NB4 (cell line): Measurements from ENCODE around the gene MYO10.

Experiments
- CTCF ChIP-seq: IDR thresholded peaks from one replicate; pipeline ENCODE4 v1.5.1; 2012; ENCODE audit warnings: low read depth, low read length
- MAX ChIP-seq: IDR thresholded peaks from 2 replicates; pipeline ENCODE4 v1.6.1; 2011; ENCODE audit warnings: low read depth, low read length
- MYC ChIP-seq: IDR thresholded peaks from 2 replicates; pipeline ENCODE4 v1.6.1; 2011; ENCODE audit warnings: low read depth, low read length
- POLR2A ChIP-seq: IDR thresholded peaks from 2 replicates; pipeline ENCODE4 v1.6.1; 2011; ENCODE audit warnings: mild to moderate bottlenecking; ENCODE audit not compliant: insufficient read length; ENCODE audit errors: extremely low read depth

- TF ChIP-seq POLR2A (no peak), CTCF (no peak), MAX (no peak), MYC (no peak)
Measured at GRCh38 chr5:16809395-16810207, 126.5 kb downstream of the MYO10 start.
